Endometrium (tissue), 2 donors: Measurements from ENCODE around the gene PKP1.

Source experiments
- FAIRE-seq: peaks from 2 replicates; lab custom pipeline; 2012; peaks lifted over from hg19 to GRCh38; lab: Jason Lieb, UNC
- donor health status: control.
- donor health status: control.

The PKP1 gene

GRCh38 chr1:201328576-201328975 lies 45.3 kb downstream of the PKP1 start:
- FAIRE-seq, result no peak

- no peak for FAIRE-seq
Observed at GRCh38 chr1:201329286-201329685, 46.0 kb downstream of the PKP1 start.

- no peak for FAIRE-seq
Observed at GRCh38 chr1:201329801-201330200, 46.5 kb downstream of the PKP1 start.

- FAIRE-seq, result no peak
Observed at GRCh38 chr1:201330541-201330940, 47.2 kb downstream of the PKP1 start.

- no peak for FAIRE-seq
Observed at GRCh38 chr1:201331166-201331565, 47.9 kb downstream of the PKP1 start.

- FAIRE-seq, result no peak
Observed at GRCh38 chr1:201332021-201332420, 48.7 kb downstream of the PKP1 start.

GRCh38 chr1:201332616-201333335 lies 49.5 kb downstream of the PKP1 start:
- no peak for FAIRE-seq

GRCh38 chr1:201334325-201335173 lies 51.2 kb downstream of the PKP1 start:
- no peak for FAIRE-seq

GRCh38 chr1:201335174-201335870 lies 52.0 kb downstream of the PKP1 start:
- no peak for FAIRE-seq

- FAIRE-seq, result no peak
Observed at GRCh38 chr1:201335901-201336300, 52.6 kb downstream of the PKP1 start.

GRCh38 chr1:201336711-201337450 lies 53.6 kb downstream of the PKP1 start:
- no peak for FAIRE-seq

- no peak for FAIRE-seq
Observed at GRCh38 chr1:201341377-201341776, 58.1 kb downstream of the PKP1 start.

GRCh38 chr1:201344206-201345080 lies 61.1 kb downstream of the PKP1 start:
- FAIRE-seq, result no peak

- no peak for FAIRE-seq
Observed at GRCh38 chr1:201345081-201345355, 61.7 kb downstream of the PKP1 start.

- no peak for FAIRE-seq
Observed at GRCh38 chr1:201346337-201346939, 63.1 kb downstream of the PKP1 start.

- FAIRE-seq, result no peak
Observed at GRCh38 chr1:201346987-201347386, 63.7 kb downstream of the PKP1 start.

GRCh38 chr1:201347498-201348210 lies 64.3 kb downstream of the PKP1 start:
- no peak for FAIRE-seq

GRCh38 chr1:201348211-201348566 lies 64.9 kb downstream of the PKP1 start:
- no peak for FAIRE-seq

GRCh38 chr1:201349092-201349491 lies 65.8 kb downstream of the PKP1 start:
- no peak for FAIRE-seq

- no peak for FAIRE-seq
Observed at GRCh38 chr1:201350361-201350725, 67.0 kb downstream of the PKP1 start.

- FAIRE-seq, result no peak
Observed at GRCh38 chr1:201350884-201351283, 67.6 kb downstream of the PKP1 start.
